ENCODE measurements around the gene UBE2R2. TPM values are rescaled to one million over a fixed set of nuclear protein-coding genes. Genes with fewer than 3 reads are reported as not detected.
A peak's percentile ranks its signal among the peaks of the same experiment; 100 is the strongest.

The UBE2R2 gene
- total RNA-seq, 1 donor from 2014 or later, result 57.7 TPM

DNA sequence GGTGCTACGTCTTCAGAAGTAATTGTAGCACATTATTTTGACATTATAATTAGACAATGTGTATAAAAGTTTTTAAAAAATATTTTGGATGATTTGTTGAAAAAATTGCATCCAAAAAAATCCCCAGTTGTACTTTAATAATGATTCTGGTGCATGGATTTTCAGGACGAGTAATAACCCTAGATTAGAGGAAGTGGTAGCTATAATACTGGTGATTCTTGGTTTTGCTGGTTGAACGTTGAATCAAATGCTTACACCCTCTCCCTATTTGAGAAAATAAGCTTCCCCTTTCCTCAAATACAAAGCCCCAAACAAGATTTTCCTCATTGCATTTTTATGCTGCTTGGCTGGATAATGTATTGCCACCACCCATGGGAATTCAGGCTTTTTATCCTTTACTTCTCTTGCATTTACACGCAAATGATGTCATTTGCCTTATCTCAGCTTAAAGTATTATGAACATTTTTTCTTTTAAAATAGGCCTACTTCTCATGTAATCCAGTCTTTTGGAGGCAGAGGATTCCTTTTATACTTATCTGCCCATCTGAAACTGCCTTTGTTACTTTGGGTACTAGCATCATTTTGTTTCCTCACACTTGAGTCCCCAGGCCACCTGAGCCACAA is 86.3 kb downstream of the UBE2R2 start:
- Mint-ChIP-seq H3K27ac (ENCODE audit: unreplicated experiment) (no peak overlapping the region), H3K36me3 (ENCODE audit: low read depth, unreplicated experiment) (peaks cover 17% of the 10 kb centered on the region), H3K27me3 (ENCODE audit: unreplicated experiment) (no peaks in the 10 kb centered on the region), H3K9me3 (ENCODE audit: unreplicated experiment) (no peaks in the 10 kb centered on the region), H3K4me1 (ENCODE audit: unreplicated experiment) (peaks cover 4% of the 10 kb centered on the region), H3K4me3 (ENCODE audit: unreplicated experiment) (no peak overlapping the region)
- DNase-seq (ENCODE audit: low spot score), result no peak
- TF ChIP-seq, protein P1, sequence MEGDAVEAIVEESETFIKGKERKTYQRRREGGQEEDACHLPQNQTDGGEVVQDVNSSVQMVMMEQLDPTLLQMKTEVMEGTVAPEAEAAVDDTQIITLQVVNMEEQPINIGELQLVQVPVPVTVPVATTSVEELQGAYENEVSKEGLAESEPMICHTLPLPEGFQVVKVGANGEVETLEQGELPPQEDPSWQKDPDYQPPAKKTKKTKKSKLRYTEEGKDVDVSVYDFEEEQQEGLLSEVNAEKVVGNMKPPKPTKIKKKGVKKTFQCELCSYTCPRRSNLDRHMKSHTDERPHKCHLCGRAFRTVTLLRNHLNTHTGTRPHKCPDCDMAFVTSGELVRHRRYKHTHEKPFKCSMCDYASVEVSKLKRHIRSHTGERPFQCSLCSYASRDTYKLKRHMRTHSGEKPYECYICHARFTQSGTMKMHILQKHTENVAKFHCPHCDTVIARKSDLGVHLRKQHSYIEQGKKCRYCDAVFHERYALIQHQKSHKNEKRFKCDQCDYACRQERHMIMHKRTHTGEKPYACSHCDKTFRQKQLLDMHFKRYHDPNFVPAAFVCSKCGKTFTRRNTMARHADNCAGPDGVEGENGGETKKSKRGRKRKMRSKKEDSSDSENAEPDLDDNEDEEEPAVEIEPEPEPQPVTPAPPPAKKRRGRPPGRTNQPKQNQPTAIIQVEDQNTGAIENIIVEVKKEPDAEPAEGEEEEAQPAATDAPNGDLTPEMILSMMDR (IDR thresholded peaks at IDR 0.05; ENCODE audit: unreplicated experiment), result no peak

DNA sequence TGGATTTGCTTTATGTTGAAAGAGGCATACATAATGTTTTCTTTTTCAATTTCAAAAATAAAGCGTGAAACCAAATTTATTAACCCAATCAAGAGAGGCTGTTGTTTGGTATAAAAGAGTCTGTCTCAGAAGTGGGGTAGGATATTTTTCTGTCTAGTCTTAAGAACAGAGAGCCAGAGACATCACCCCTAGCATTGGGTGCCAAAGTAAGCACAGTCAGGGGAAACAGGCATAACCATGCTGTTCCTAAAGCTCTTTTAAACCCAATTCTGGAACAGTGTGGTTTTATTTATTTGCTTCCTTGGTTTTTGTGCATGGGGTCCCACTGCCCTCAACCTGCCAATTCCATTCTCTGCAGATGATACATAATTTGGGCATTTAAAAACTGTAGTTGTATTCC is 88.2 kb downstream of the UBE2R2 start:
- Mint-ChIP-seq H3K36me3 (ENCODE audit: low read depth, unreplicated experiment) (peaks cover 18% of the 10 kb centered on the region), H3K4me1 (ENCODE audit: unreplicated experiment) (peaks cover 4% of the 10 kb centered on the region), H3K4me3 (ENCODE audit: unreplicated experiment) (no peak overlapping the region), H3K27ac (ENCODE audit: unreplicated experiment) (no peak overlapping the region), H3K9me3 (ENCODE audit: unreplicated experiment) (no peaks in the 10 kb centered on the region), H3K27me3 (ENCODE audit: unreplicated experiment) (no peaks in the 10 kb centered on the region)
- DNase-seq (ENCODE audit: low spot score), result no peak
- TF ChIP-seq, protein P1 (IDR thresholded peaks at IDR 0.05; ENCODE audit: unreplicated experiment), result no peak

DNA sequence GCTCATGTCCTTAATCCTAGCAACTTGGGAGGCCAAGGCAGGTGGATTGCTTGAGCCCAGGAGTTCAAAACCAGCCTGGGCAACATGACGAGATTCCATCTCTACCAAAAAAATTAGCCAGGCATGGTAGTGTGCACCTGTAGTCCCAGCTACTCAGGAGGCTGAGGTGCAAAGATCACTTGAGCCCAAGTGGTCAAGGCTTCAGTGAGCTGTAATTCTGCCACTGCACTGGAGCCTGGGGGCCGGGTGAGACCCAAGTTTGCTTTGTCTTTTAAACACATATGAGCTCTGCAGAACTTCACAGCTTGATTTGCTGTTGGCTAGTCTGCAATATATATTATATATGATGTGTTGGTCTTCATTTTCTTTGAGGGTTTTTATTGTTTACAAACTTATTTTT is 89.8 kb downstream of the UBE2R2 start:
- Mint-ChIP-seq H3K4me1 (ENCODE audit: unreplicated experiment) (peaks cover 4% of the 10 kb centered on the region), H3K36me3 (ENCODE audit: low read depth, unreplicated experiment) (peaks cover 18% of the 10 kb centered on the region), H3K27ac (ENCODE audit: unreplicated experiment) (no peak overlapping the region), H3K27me3 (ENCODE audit: unreplicated experiment) (no peaks in the 10 kb centered on the region), H3K9me3 (ENCODE audit: unreplicated experiment) (no peaks in the 10 kb centered on the region), H3K4me3 (ENCODE audit: unreplicated experiment) (no peak overlapping the region)
- TF ChIP-seq, protein P1 (IDR thresholded peaks at IDR 0.05; ENCODE audit: unreplicated experiment), result no peak
- no peak for DNase-seq (ENCODE audit: low spot score)

DNA sequence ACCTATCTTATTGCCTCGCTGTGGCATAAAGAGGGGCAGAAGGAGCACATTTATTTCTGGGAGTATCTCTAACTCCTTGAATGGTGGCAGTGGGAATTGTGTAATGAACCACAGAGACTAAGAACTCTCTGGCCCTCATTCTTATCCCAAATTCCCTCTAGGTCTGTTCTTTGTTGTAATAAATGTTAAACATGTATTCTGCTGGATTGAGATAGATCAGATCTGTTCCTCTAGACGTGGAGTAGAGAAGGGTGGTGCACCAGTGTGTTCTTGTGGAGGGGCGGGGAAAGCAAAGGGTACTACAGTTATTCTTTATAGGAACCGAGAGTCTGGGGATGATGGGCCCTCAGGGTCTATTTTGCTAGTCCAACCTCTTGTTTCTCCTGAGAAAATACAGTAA is 90.4 kb downstream of the UBE2R2 start:
- H3K4me1 Mint-ChIP-seq (ENCODE audit: unreplicated experiment), result peaks cover 4% of the 10 kb centered on the region

DNA sequence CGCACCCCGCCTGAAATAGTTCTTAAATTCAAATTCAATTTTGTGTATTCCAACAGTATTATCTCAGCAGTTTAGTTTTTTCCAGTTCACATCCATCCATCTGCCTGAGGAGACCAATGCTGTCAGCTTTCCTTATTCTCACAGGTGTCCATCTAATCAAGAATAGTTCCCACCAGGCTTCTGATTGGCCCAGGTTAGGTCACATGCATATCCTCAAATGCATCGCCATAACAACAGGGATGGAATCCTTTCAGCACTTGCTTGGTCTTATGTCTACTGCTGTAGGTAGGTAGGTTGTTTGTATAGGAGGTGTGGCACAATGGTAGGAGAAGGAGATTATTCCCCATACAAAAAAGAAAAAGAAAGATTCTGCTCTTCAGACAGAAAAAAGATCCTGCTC is 91.2 kb downstream of the UBE2R2 start:
- Mint-ChIP-seq H3K9me3 (ENCODE audit: unreplicated experiment) (no peaks in the 10 kb centered on the region), H3K36me3 (ENCODE audit: low read depth, unreplicated experiment) (peaks cover 18% of the 10 kb centered on the region), H3K27me3 (ENCODE audit: unreplicated experiment) (no peaks in the 10 kb centered on the region)

More for the DNA sequence above, 90.4 kb downstream of the UBE2R2 start:
- Mint-ChIP-seq H3K27me3 (ENCODE audit: unreplicated experiment) (no peaks in the 10 kb centered on the region), H3K27ac (ENCODE audit: unreplicated experiment) (peak overlapping the region; percentile 32), H3K36me3 (ENCODE audit: low read depth, unreplicated experiment) (peaks cover 18% of the 10 kb centered on the region), H3K4me3 (ENCODE audit: unreplicated experiment) (peak overlapping the region; percentile 17), H3K9me3 (ENCODE audit: unreplicated experiment) (no peaks in the 10 kb centered on the region)
- DNase-seq (ENCODE audit: low spot score), result no peak
- TF ChIP-seq, protein P1 (IDR thresholded peaks at IDR 0.05; ENCODE audit: unreplicated experiment), result no peak

More for the DNA sequence above, 91.2 kb downstream of the UBE2R2 start:
- Mint-ChIP-seq H3K27ac (ENCODE audit: unreplicated experiment) (peak overlapping the region; percentile 16), H3K4me1 (ENCODE audit: unreplicated experiment) (peaks cover 4% of the 10 kb centered on the region), H3K4me3 (ENCODE audit: unreplicated experiment) (no peak overlapping the region)
- TF ChIP-seq, protein P1 (IDR thresholded peaks at IDR 0.05; ENCODE audit: unreplicated experiment), result no peak
- DNase-seq (ENCODE audit: low spot score), result no peak
